Neural crest cell (in vitro differentiated cells): ENCODE measurements around the gene NGEF. TPM values are rescaled to one million over a fixed set of nuclear protein-coding genes. Genes with fewer than 3 reads are reported as not detected.

Source experiments
- DNase-seq: peaks from one replicate; pipeline ENCODE4 v3.0.0; 2021; ENCODE audit warnings: low read depth, mixed read lengths, low spot score
- H3K27ac Mint-ChIP-seq: one replicate; pipeline ENCODE4 v1.8.0; 2021; ENCODE audit warnings: mild to moderate bottlenecking, mixed read lengths; ENCODE audit not compliant: unreplicated experiment
- H3K27me3 Mint-ChIP-seq: 2 replicates; pipeline ENCODE4 v1.8.0; 2021; ENCODE audit warnings: low read depth, mild to moderate bottlenecking, mixed read lengths
- H3K36me3 Mint-ChIP-seq: 2 replicates; pipeline ENCODE4 v1.8.0; 2021; ENCODE audit warnings: low read depth, mild to moderate bottlenecking, mixed read lengths
- H3K4me1 Mint-ChIP-seq: 2 replicates; pipeline ENCODE4 v1.8.0; 2021; ENCODE audit warnings: mixed read lengths
- H3K4me3 Mint-ChIP-seq: one replicate; pipeline ENCODE4 v1.8.0; 2021; ENCODE audit warnings: mild to moderate bottlenecking, mixed read lengths
- H3K9me3 Mint-ChIP-seq: 2 replicates; pipeline ENCODE4 v1.8.0; 2021; ENCODE audit warnings: mixed read lengths
- total RNA-seq: library from RNA; stranded (reverse); gene quantifications from 2 replicates; pipeline ENCODE4 v1.2.1, GENCODE V29; 2021
- TF ChIP-seq, protein P1 (sequence below): fragments of 200-600 bp; sonication (generic); conservative IDR thresholded peaks from 2 replicates; pipeline ENCODE4 v1.5.0; 2021; ENCODE audit warnings: antibody characterized with exemption, mild to moderate bottlenecking

NGEF gene
- total RNA-seq, 1 donor from 2014 or later = 0.96 TPM

DNA sequence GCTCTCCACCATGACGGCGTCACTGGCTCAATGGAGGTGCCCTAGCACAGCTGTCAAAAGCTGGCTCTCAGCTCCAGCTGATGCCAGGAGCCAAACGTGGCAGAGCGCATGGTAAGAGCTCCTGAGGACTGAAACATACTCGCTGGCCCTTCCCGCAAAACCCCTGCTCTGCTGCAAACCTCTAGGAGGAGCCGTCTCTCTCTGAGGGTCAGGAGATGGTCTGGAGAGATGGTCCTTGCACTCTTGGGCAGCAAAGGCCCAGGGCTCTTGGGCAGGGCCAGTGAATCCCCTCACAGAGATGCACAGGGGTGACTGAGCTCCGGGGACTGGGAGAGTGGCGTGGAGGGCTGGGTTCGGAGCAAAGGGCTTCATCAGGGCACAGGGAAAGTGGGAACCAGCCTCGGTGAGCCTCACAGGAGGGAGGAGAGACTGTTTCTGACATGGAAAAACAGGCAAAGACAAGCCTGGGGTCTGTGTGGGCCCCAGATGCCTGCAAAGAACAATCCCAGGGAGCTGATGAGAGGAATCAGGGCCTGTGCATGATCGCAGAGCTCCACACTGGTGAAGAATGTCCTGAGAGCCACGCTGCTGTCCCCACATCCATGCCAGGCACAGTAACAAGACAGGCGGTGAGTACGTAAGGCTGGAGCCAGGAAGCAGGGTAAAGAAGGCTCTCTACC is 125.7 kb downstream of the NGEF start:
- H3K27ac Mint-ChIP-seq = no peak overlapping the region
- TF ChIP-seq, protein P1, sequence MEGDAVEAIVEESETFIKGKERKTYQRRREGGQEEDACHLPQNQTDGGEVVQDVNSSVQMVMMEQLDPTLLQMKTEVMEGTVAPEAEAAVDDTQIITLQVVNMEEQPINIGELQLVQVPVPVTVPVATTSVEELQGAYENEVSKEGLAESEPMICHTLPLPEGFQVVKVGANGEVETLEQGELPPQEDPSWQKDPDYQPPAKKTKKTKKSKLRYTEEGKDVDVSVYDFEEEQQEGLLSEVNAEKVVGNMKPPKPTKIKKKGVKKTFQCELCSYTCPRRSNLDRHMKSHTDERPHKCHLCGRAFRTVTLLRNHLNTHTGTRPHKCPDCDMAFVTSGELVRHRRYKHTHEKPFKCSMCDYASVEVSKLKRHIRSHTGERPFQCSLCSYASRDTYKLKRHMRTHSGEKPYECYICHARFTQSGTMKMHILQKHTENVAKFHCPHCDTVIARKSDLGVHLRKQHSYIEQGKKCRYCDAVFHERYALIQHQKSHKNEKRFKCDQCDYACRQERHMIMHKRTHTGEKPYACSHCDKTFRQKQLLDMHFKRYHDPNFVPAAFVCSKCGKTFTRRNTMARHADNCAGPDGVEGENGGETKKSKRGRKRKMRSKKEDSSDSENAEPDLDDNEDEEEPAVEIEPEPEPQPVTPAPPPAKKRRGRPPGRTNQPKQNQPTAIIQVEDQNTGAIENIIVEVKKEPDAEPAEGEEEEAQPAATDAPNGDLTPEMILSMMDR = no peak
- peaks cover 9% of the 10 kb centered on the region for H3K27me3 Mint-ChIP-seq
- H3K4me1 Mint-ChIP-seq = peaks cover 21% of the 10 kb centered on the region
- DNase-seq = no peak
- H3K36me3 Mint-ChIP-seq = no peaks in the 10 kb centered on the region
- no peaks in the 10 kb centered on the region for H3K9me3 Mint-ChIP-seq
- no peak overlapping the region for H3K4me3 Mint-ChIP-seq

DNA sequence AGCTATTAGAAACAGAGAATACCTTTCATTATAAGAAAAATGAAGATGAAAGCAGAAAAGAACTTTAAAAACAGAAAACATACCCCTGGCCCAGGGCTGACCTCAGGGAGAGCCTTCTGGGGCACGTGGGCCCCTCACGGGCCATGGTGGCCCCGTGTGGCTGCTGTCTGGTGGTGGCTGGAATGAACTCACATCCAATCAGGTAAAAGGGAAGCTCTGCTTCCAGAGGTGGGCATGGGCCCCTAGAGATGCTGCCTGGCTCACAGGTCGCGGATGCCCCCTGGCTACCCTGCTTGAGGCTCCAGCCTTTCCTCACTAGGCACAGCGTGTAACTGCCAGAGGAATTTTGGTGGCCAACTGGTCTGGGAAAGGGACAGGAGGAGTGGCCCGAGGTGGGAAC is 126.4 kb downstream of the NGEF start:
- Mint-ChIP-seq H3K9me3 (no peaks in the 10 kb centered on the region), H3K4me1 (peaks cover 15% of the 10 kb centered on the region), H3K27me3 (peaks cover 8% of the 10 kb centered on the region), H3K36me3 (no peaks in the 10 kb centered on the region), H3K4me3 (no peak overlapping the region), H3K27ac (no peak overlapping the region)
- DNase-seq = no peak
- TF ChIP-seq, protein P1 = no peak

DNA sequence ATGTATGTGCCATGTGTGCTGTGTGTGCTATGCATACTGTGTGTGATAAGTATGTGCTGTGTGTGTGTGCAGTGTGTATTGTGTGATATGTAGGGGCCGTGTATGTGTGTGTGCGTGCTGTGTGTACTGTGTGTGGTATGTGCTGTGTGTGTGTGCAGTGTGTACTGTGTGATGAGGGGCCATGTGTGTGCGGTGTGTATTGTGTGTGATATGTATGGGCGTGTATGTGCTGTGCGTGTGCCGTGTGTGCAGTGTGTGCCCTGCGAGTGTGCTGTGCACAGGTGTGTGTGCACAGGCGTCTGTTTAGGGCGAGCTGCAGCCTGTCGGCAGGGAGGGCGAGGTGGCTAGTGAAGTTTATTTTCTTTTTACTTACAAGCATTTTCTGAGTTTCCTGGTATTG is 126.9 kb downstream of the NGEF start:
- DNase-seq = no peak
- TF ChIP-seq, protein P1 = no peak
- Mint-ChIP-seq H3K36me3 (no peaks in the 10 kb centered on the region), H3K4me3 (no peak overlapping the region), H3K4me1 (peaks cover 10% of the 10 kb centered on the region), H3K9me3 (no peaks in the 10 kb centered on the region), H3K27me3 (peaks cover 7% of the 10 kb centered on the region), H3K27ac (peak overlapping the region; percentile 17)

DNA sequence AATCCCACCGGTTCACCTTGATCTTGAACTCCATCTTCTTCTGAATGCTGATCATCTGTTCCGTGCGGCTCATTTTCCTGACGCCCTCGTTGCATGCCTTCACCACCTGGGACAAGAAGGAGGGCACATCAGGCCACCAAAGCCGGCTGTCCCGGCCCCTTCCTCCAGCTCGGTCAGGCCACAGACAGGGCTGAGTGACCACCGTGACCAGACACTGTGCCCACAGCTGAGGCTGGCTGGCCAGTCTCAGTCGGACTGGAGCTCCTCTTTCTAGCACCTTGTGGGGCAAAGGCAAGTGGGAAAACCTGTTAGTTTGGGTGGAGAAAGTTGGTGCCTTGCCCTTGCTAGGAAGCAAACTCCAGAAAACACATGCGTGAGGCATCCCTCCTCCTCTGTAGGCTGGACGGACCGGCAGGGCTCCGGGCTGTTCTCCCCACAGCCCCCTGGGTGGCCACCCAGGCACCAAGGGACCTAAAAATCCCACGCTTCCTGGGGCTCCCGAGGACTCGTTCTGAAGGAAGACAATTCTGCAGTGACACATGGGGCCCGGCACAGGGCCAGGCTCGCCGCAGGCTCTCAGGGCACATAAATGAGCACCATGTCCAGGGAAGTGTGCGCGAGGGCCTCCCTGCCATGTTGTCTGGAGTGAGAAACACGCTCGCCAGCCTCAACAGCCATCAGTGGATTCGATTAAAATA is 127.6 kb downstream of the NGEF start:
- no peak for DNase-seq
- no peak overlapping the region for H3K4me3 Mint-ChIP-seq
- H3K27me3 Mint-ChIP-seq = peaks cover 6% of the 10 kb centered on the region
- H3K9me3 Mint-ChIP-seq = no peaks in the 10 kb centered on the region
- H3K36me3 Mint-ChIP-seq = no peaks in the 10 kb centered on the region
- TF ChIP-seq, protein P1 = no peak
- peaks cover 4% of the 10 kb centered on the region for H3K4me1 Mint-ChIP-seq
- H3K27ac Mint-ChIP-seq = peak overlapping the region; percentile 43

DNA sequence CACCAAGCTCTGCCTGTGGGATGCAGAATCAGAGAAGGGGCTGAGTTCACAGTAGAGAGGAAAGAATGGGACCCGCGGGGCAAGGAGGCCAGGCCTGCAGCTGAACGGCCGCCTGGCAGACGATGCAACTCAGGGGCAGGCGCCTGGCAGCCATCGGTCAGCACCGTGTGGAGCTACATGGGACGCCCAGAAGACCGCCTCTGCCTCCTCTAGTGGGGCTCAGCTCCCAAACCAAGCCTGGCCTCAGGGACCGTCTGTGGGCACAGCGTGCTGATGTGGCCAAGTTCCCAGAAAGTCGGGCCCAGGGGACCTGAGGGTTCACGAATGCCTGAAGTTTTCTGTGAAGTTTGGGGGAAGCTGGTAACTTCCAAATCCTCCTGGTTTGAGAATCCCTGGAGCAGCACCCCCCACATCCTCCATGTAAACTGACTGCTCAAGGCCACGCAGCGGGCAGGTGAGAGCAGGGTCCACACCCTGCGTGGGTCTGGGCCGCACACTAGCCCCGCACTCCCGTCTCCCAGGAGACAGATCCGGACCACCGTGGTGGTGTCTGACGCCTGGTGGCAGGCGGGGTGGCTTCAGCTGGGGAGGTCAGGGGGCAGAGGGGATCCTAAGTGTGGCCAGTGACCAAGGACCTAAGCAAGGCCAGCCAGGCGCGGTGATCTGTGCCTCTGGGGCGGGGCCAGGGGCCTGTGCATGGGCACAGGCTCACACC is 128.3 kb downstream of the NGEF start:
- Mint-ChIP-seq H3K9me3 (no peaks in the 10 kb centered on the region), H3K4me1 (peaks cover 4% of the 10 kb centered on the region), H3K4me3 (no peak overlapping the region), H3K27me3 (peaks cover 8% of the 10 kb centered on the region), H3K36me3 (no peaks in the 10 kb centered on the region), H3K27ac (no peak overlapping the region)
- no peak for DNase-seq
- TF ChIP-seq, protein P1 = no peak
